ENCODE data around the gene ACBD6.

DNA sequence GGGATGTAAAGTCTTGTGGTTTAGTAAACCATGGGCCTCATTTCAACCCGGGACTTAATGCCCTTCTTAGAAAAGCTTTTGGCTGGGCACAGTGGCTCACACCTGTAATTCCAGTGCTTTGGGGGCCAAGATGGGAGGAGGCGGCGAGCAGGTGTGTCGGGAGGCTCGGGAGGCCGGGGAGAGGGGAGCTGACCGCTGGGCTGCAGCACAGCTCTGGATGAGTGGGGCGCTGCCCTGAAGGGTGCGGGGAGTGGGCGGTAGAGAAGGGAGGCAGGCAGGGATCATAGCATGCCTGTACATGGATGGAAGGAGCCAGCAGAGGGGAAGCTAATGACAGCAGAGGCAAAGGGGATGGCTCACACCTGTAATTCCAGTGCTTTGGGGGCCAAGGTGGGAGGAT lies 241.3 kb downstream of the ACBD6 start:
- TF ChIP-seq EZH2 (IDR thresholded peaks at IDR 0.05; ENCODE audit: insufficient read depth, poor library complexity, severe bottlenecking) (no peak), EZH2phosphoT487 (IDR thresholded peaks at IDR 0.05; ENCODE audit: insufficient read depth, low read depth) (no peak)

Measured in GM23248 (cell line).